ENCODE measurements around the gene ABCA1.
A peak's percentile ranks its signal among the peaks of the same experiment; 100 is the strongest.

Gene ABCA1

DNA sequence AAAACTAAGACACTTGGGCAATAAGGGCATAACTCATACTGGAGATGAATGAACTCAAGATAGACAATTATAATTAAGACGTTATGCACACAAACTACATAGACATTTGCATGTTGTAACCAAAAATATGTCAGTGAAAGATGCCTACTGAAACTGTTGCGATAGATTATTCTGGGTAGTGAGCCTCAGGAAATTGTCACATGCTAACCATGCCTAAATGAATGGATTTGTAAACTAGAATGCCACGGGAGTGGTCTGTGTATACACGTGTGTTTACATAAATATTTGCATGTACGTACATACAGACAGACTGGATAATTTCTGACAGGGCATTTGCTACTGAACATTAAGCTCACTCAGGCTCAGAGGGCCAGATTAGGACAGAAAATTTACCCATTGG is 162.8 kb downstream of the ABCA1 start:
- no peak for DNase-seq (ENCODE audit: low read depth)
- TF ChIP-seq, protein P1, sequence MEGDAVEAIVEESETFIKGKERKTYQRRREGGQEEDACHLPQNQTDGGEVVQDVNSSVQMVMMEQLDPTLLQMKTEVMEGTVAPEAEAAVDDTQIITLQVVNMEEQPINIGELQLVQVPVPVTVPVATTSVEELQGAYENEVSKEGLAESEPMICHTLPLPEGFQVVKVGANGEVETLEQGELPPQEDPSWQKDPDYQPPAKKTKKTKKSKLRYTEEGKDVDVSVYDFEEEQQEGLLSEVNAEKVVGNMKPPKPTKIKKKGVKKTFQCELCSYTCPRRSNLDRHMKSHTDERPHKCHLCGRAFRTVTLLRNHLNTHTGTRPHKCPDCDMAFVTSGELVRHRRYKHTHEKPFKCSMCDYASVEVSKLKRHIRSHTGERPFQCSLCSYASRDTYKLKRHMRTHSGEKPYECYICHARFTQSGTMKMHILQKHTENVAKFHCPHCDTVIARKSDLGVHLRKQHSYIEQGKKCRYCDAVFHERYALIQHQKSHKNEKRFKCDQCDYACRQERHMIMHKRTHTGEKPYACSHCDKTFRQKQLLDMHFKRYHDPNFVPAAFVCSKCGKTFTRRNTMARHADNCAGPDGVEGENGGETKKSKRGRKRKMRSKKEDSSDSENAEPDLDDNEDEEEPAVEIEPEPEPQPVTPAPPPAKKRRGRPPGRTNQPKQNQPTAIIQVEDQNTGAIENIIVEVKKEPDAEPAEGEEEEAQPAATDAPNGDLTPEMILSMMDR (IDR thresholded peaks at IDR 0.05; ENCODE audit: control insufficient read depth, extremely low read depth, insufficient read depth), result no peak
- no peak overlapping the region for H3K4me3 ChIP-seq (ENCODE audit: low read depth, low read length)

DNA sequence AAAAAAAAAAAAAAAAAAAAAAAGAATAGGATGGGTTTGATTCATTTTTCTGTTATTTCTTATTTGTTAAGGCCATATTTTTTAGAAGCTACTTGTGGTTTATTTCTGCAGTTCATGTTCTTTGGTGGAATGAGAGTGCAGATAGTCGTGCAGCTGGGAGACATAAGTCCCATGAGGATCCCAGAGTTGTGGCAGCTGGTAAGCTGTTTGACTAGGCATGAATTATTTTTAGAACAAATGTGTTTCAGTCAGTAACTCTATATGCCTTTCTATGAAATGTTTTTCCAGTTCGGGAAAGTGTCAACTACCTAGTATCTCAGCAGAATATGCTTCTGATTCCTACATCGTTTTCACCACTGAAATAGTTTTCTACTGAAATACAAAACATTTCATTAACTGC is 169.0 kb downstream of the ABCA1 start:
- no peak for DNase-seq (ENCODE audit: low read depth)

DNA sequence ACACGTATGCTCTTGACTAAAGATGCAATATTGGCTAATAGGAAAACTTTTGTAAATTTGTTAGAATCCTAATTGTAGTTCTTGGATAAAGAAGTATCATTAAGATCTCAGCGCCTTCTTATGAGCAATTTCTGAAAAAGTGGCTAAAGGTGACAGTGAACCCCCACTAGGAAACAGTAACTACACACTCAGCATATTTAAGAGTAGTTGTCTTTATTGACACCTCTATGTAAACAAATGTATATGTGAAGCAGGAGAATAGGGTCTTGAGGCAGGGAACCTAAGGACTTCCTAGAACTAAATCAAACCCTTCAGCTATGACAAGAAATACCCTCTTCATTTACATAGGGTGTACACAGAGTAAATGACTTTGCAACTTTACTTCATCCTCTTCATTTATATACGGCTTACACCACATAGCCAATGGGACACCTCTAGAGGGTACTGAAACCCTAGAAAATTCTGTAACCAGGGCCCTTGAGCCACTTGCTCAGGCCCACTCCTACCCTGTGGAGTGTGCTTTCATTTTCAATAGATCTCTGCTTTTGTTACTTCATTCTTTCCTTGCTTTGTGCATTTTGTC is 177.7 kb downstream of the ABCA1 start:
- H3K4me3 ChIP-seq (ENCODE audit: low read depth, low read length), result no peak overlapping the region
- TF ChIP-seq, protein P1 (IDR thresholded peaks at IDR 0.05; ENCODE audit: control insufficient read depth, extremely low read depth, insufficient read depth), result no peak
- no peak for DNase-seq (ENCODE audit: low read depth)

More for the DNA sequence above, 169.0 kb downstream of the ABCA1 start:
- TF ChIP-seq, protein P1 (IDR thresholded peaks at IDR 0.05; ENCODE audit: control insufficient read depth, extremely low read depth, insufficient read depth), result no peak
- H3K4me3 ChIP-seq (ENCODE audit: low read depth, low read length), result no peak overlapping the region

DNA sequence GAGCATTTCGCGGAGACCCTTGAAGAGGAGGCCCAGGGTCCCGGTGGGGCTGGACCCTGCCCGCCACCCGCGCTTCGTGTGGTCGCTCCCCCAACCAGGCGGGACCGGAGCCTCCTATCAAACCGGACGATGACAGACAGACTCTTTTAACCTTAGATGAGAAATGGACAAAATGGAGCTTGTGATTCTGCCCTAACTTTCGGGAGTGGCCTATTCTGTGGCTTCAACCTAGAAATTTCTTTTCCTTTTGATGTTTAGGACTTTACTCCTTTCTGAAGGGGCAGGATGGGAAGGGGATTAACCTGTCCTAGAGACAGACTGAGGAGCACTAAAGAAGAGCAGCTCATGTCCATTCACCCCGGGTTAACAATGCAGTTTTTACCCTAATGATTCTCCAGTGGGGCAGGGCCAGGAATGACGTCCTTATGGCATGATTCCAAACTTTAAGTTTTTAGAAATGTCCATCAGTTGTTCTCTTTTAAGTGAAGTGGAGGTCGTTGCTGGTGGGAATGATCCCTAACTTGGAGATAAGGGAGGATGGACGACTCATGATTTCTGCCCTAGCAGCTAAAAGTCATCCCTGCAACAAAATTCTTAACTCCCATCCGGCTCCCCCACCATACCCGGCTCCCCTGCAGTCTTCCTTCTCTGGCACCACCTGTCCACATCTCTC is 179.5 kb downstream of the ABCA1 start:
- DNase-seq (ENCODE audit: low read depth), result no peak
- peak overlapping the region; percentile 79 for H3K4me3 ChIP-seq (ENCODE audit: low read depth, low read length)
- TF ChIP-seq, protein P1 (IDR thresholded peaks at IDR 0.05; ENCODE audit: control insufficient read depth, extremely low read depth, insufficient read depth), result no peak

DNA sequence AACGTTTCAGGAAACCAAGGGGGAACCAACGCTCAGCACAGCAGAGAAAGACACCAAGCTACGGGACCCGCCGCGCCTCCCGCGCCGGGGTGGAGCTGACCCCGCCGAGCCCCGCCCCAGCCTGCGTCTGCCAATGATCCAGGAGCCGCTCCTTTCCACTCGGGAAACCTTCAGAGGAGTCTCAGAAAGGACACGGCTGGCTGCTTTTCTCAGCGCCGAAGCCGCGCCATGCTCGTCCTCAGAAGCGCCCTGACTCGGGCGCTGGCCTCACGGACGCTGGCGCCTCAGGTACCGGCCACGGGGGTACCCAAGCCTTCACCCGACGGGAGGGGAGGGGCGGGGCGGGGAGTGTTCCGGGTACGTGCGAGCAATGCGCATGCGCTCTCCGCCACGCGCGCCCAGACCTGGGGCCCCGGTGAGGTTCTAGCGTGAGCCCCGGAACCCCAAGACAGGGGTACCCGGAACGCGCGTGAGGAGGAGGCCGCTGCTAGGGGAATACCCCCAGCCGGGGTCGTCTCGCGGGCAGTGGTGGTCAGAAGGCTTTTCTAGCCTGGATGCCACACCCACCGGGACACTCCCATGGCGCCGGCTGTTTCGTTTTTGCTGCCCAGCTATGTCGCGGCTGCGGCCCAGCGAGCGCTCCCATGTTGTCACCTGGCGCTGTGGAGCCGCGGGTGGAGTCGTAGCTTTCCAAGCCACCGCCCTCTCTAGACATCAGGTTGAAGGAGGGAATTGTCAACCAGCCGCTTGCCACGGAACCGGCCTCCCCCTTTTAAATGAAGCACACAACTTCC is 180.2 kb downstream of the ABCA1 start, which contains the start of gene NIPSNAP3A:
Gene NIPSNAP3A (plus strand): TSS at position 119 of the 794 bp plus-strand sequence. CDS start 110 bp downstream, at position 229.
- H3K4me3 ChIP-seq (ENCODE audit: low read depth, low read length), result peak within 1 kb of the TSS; percentile 79
- peak; percentile 53 for DNase-seq (ENCODE audit: low read depth)

DNA sequence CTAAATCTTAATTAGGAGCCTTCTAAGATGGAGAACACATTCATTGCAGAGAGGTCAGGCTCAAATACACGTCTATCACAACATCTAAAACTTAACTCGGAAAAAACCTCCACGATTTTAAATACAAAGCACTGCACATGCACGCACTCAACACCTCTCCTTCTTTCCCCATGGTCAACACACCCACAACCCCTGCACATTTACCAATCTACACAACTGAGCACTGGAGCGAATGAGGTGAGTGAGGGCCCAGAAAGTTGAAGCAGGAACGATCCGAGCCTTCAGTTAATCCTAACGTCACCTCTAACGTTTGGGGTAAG is 180.8 kb downstream of the ABCA1 start:
- peak; percentile 6 for DNase-seq (ENCODE audit: low read depth)
- TF ChIP-seq, protein P1 (IDR thresholded peaks at IDR 0.05; ENCODE audit: control insufficient read depth, extremely low read depth, insufficient read depth), result no peak
- H3K4me3 ChIP-seq (ENCODE audit: low read depth, low read length), result peak overlapping the region; percentile 79

More for the DNA sequence above, 180.2 kb downstream of the ABCA1 start, which contains the start of gene NIPSNAP3A:
- TF ChIP-seq, protein P1 (IDR thresholded peaks at IDR 0.05; ENCODE audit: control insufficient read depth, extremely low read depth, insufficient read depth), result no peak
